K562 (cell line): ENCODE results near the gene DLAT. TPM values are rescaled to one million over a fixed set of nuclear protein-coding genes. Genes with fewer than 3 reads are reported as not detected.

Experiments
- ARID1B ChIP-seq: fragments of 450-650 bp; IDR thresholded peaks from 2 replicates; pipeline ENCODE4 v1.6.1; 2016; ENCODE audit warnings: antibody characterized with exemption, mild to moderate bottlenecking, inconsistent platforms
- C11orf30 ChIP-seq: fragments of 450-650 bp; IDR thresholded peaks from 2 replicates; pipeline ENCODE4 v1.6.1; 2016; ENCODE audit warnings: low read depth, mild to moderate bottlenecking
- CHD4 ChIP-seq: fragments of 200-600 bp; sonication (generic); IDR thresholded peaks from 3 replicates; pipeline ENCODE4 v1.6.1; 2012; ENCODE audit warnings: low read depth, mild to moderate bottlenecking, mixed read lengths, low read length, inconsistent platforms; ENCODE audit not compliant: insufficient read depth, insufficient replicate concordance, poor library complexity, severe bottlenecking
- EP300 ChIP-seq: IDR thresholded peaks from 2 replicates; pipeline ENCODE4 v1.6.1; 2012; ENCODE audit warnings: low read length, improper control_type of control experiment
- FOXP1 ChIP-seq: sonication (generic); formaldehyde crosslinking; IDR thresholded peaks from 2 replicates; pipeline ENCODE4 v1.8.0; 2022; ENCODE audit warnings: mild to moderate bottlenecking, missing genetic modification reagents
- MAFF ChIP-seq: IDR thresholded peaks from 2 replicates; pipeline ENCODE4 v1.6.1; 2012; ENCODE audit warnings: low read length, improper control_type of control experiment
- MAFG ChIP-seq: fragments of 450-650 bp; conservative IDR thresholded peaks from 2 replicates; pipeline ENCODE4 v1.6.1; 2016; ENCODE audit warnings: missing genetic modification characterization, missing compliant biosample characterization
- MAFK ChIP-seq: IDR thresholded peaks from 2 replicates; pipeline ENCODE4 v1.6.1; 2011; ENCODE audit warnings: low read length, improper control_type of control experiment
- MAZ ChIP-seq, 2 experiments: fragments of 450-650 bp in 1 of 2; sonication (generic) in 1 of 2; formaldehyde crosslinking; IDR thresholded peaks in 1 of 2; conservative IDR thresholded peaks in 1 of 2; 2 replicates each; pipeline versions ENCODE4 v1.4.0 to v1.5.0; 2020; ENCODE audit warnings: mild to moderate bottlenecking in 1 of 2, missing genetic modification reagents in 1 of 2
- MTA1 ChIP-seq: fragments of 450-650 bp; IDR thresholded peaks from 2 replicates; pipeline ENCODE4 v1.6.1; 2017; ENCODE audit warnings: borderline replicate concordance
- RBM39 ChIP-seq: fragments of 200-400 bp; formaldehyde crosslinking; optimal IDR thresholded peaks from 2 replicates; pipeline ENCODE3; 2018; ENCODE audit warnings: low read depth, low read length
- RCOR1 ChIP-seq, 2 experiments: IDR thresholded peaks; 2 replicates each; pipeline ENCODE4 v1.6.1; 2012; ENCODE audit warnings: low read depth in 2 of 2, low read length in 2 of 2, borderline replicate concordance in 1 of 2, improper control_type of control experiment in 1 of 2
- SMARCB1 ChIP-seq: IDR thresholded peaks from 2 replicates; pipeline ENCODE4 v1.6.1; 2011; ENCODE audit warnings: improper control_type of control experiment, low read depth; ENCODE audit not compliant: insufficient read length
- SMARCC2 ChIP-seq: fragments of 450-650 bp; IDR thresholded peaks from 2 replicates; pipeline ENCODE4 v1.6.1; 2017; ENCODE audit warnings: antibody characterized with exemption, moderate library complexity, mild to moderate bottlenecking, low read depth
- SRF ChIP-seq, 2 experiments: fragments of 250-450, 450-650 bp in 1 of 2; sonication (Bioruptor Pico) in 1 of 2; sonication (generic) in 1 of 2; formaldehyde crosslinking; IDR thresholded peaks; 2 replicates each; pipeline versions ENCODE4 v1.5.0 to v1.5.1; 2020 to 2022; ENCODE audit warnings: mild to moderate bottlenecking in 1 of 2, missing genetic modification reagents in 1 of 2
- TBL1XR1 ChIP-seq, 2 experiments: IDR thresholded peaks; 2 replicates each; pipeline ENCODE4 v1.6.1; 2012; ENCODE audit warnings: improper control_type of control experiment in 2 of 2, low read length in 2 of 2, mild to moderate bottlenecking in 1 of 2
- ZFP30 ChIP-seq: fragments of 250-450 bp; sonication (Bioruptor Pico); IDR thresholded peaks from 2 replicates; pipeline ENCODE4 v1.8.0; 2022; ENCODE audit warnings: moderate library complexity, mild to moderate bottlenecking, inconsistent platforms, borderline replicate concordance
- ZNF197 ChIP-seq: fragments of 200-800 bp; sonication (Bioruptor generic); IDR thresholded peaks from 2 replicates; pipeline ENCODE4 v1.6.1; 2016; ENCODE audit warnings: low read depth, missing genetic modification characterization, missing compliant biosample characterization
- ZNF717 ChIP-seq: fragments of 250-450 bp; sonication (Bioruptor Pico); IDR thresholded peaks from 2 replicates; pipeline ENCODE4 v1.5.0; 2021
- polyA plus RNA-seq, 8 experiments: library from polyadenylated mRNA; depleted of rRNA in 4 of 8; stranded (reverse) in 5 of 8; unstranded in 3 of 8; fragments of >200 nt; fragmentation: Nextera tagmentation in 2 of 8; fragmentation: Illumina TruSeq in 1 of 8; extraction: Ambion mirVana in 2 of 8; extraction: Trizol in 1 of 8; gene quantifications; 2 replicates each; pipeline versions ENCODE4 v1.2.1 to v1.2.3, GENCODE V29; 2011 to 2014; ENCODE audit warnings: inconsistent platforms in 1 of 8, missing spikeins in 1 of 8
- total RNA-seq, 7 experiments: library from RNA; depleted of rRNA in 6 of 7; stranded (reverse); fragments of >200 nt in 6 of 7; fragmentation: Illumina TruSeq in 2 of 7; extraction: Trizol in 2 of 7; gene quantifications; 2 replicates each; pipeline versions ENCODE4 v1.2.1 to v1.2.3, GENCODE V29; 2011 to 2021; ENCODE audit warnings: low replicate concordance in 1 of 7
- TF ChIP-seq, protein P1 (sequence below): sonication (generic); formaldehyde crosslinking; IDR thresholded peaks from 2 replicates; pipeline ENCODE4 v1.9.0; 2022; ENCODE audit warnings: mild to moderate bottlenecking, missing genetic modification reagents

The DLAT gene
- total and polyA plus RNA-seq, 9 of the 15 experiments (the other 6 are each of a cell fraction or from before 2014, with no cell fraction given) = 41.7 to 152 (median 105) TPM

GRCh38 chr11:112042161-112042960 is 17.2 kb downstream of the DLAT start (continued):
- TF ChIP-seq ZNF717 (CRISPR knock-in tag) (no peak), C11orf30 (peak; percentile 74), SRF (CRISPR knock-in tag; IDR thresholded peaks at IDR 0.05) (peak in 1 of 2 experiments; percentile 85; a peak in 2 of 4 replicates), RBM39 (no peak), MTA1 (no peak), MAFK (peak; percentile 43; the same call in 1 of the 2 replicates), SMARCC2 (peak; percentile 90), MAFF (peak; percentile 43; the same call in 1 of the 2 replicates), RCOR1 (IDR thresholded peaks at IDR 0.05; ENCODE audit: borderline replicate concordance in 1 of 2, low read depth in 2 of 2, low read length in 2 of 2) (peak in 1 of 2 experiments; percentile 57; a peak in 1 of 4 replicates), MAFG (tag) (peak; percentile 50; the same call in 1 of the 2 replicates), MAZ (CRISPR knock-in tag; conservative IDR thresholded peaks at IDR 0.05 in 1 of 2, IDR thresholded peaks at IDR 0.05 in 1 of 2) (0 out of 4 replicates have a peak, but pooled peaks of 1 of the 2 experiments have one; percentile 9), CHD4 (no peak), ARID1B (peak; percentile 90), EP300 (peak; percentile 32; the same call in 1 of the 2 replicates), ZNF197 (0 out of 2 replicates have a peak, but pooled peaks have one; percentile 25), FOXP1 (CRISPR knock-in tag) (no peak), ZFP30 (CRISPR knock-in tag) (no peak), SMARCB1 (peak; percentile 82), TBL1XR1 (IDR thresholded peaks at IDR 0.05; ENCODE audit: low read length in 2 of 2) (peak in 1 of 2 experiments; percentile 30; a peak in 1 of 4 replicates)
- TF ChIP-seq, protein P1, sequence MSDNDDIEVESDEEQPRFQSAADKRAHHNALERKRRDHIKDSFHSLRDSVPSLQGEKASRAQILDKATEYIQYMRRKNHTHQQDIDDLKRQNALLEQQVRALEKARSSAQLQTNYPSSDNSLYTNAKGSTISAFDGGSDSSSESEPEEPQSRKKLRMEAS (CRISPR knock-in tag) = no peak
- TF ChIP-seq, all 486 proteins: peak for 36
